Mesenchymal stem cell (in vitro differentiated cells and primary cell): Measurements from ENCODE around the gene NOP9.

ENCODE experiments used
- DNase-seq: peaks from one replicate; pipeline ENCODE4 v3.0.0-alpha.2; 2013
- H2AFZ ChIP-seq: one replicate; pipeline ENCODE4 v1.6.1; 2013; ENCODE audit warnings: low read depth, mild to moderate bottlenecking, control low read depth, inconsistent platforms, low read length, moderate library complexity
- H2AK5ac ChIP-seq: 2 replicates; pipeline ENCODE4 v1.6.1; 2013; ENCODE audit warnings: low read length, moderate library complexity, mild to moderate bottlenecking, inconsistent platforms; ENCODE audit not compliant: severe bottlenecking
- H2BK120ac ChIP-seq: one replicate; pipeline ENCODE4 v1.6.1; 2013; ENCODE audit warnings: low read depth, mild to moderate bottlenecking, inconsistent platforms, low read length, moderate library complexity
- H2BK12ac ChIP-seq, 2 experiments: one replicate each; pipeline ENCODE4 v1.6.1; 2013; ENCODE audit warnings: inconsistent platforms in 2 of 2, low read length in 2 of 2, mild to moderate bottlenecking in 2 of 2, moderate library complexity in 2 of 2, control low read depth in 1 of 2
- H2BK15ac ChIP-seq: one replicate; pipeline ENCODE4 v1.6.1; 2013; ENCODE audit warnings: mild to moderate bottlenecking, low read depth, inconsistent platforms; ENCODE audit not compliant: poor library complexity, severe bottlenecking
- H2BK5ac ChIP-seq: 2 replicates; pipeline ENCODE4 v1.6.1; 2013; ENCODE audit warnings: low read depth, mild to moderate bottlenecking, low read length, control low read depth, inconsistent platforms; ENCODE audit not compliant: poor library complexity, severe bottlenecking
- H3K14ac ChIP-seq, 2 experiments: one replicate each; pipeline ENCODE4 v1.6.1; 2013; ENCODE audit warnings: inconsistent platforms in 2 of 2, low read length in 2 of 2, control low read depth in 1 of 2, mild to moderate bottlenecking in 1 of 2, moderate library complexity in 1 of 2
- H3K18ac ChIP-seq, 2 experiments: one replicate each; pipeline ENCODE4 v1.6.1; 2013; ENCODE audit warnings: inconsistent platforms in 2 of 2, low read length in 2 of 2, control low read depth in 1 of 2, low read depth in 1 of 2, mild to moderate bottlenecking in 1 of 2
- H3K23ac ChIP-seq, 2 experiments: one replicate each; pipeline ENCODE4 v1.6.1; 2013; ENCODE audit warnings: inconsistent platforms in 2 of 2, low read length in 2 of 2, mild to moderate bottlenecking in 2 of 2, moderate library complexity in 2 of 2, control low read depth in 1 of 2
- H3K27ac ChIP-seq: 2 replicates; pipeline ENCODE4 v1.5.1; 2013; ENCODE audit warnings: mild to moderate bottlenecking, moderate library complexity, low read length, control low read depth, inconsistent platforms; ENCODE audit not compliant: poor library complexity, severe bottlenecking
- H3K27me3 ChIP-seq, 2 experiments: 2 replicates each; pipeline versions ENCODE4 v1.6.1 to v1.7.0; 2013; ENCODE audit warnings: low read length in 2 of 2, mild to moderate bottlenecking in 2 of 2, moderate library complexity in 2 of 2, control low read depth in 1 of 2, inconsistent platforms in 1 of 2; ENCODE audit not compliant: control insufficient read depth in 1 of 2, insufficient read depth in 1 of 2
- H3K36me3 ChIP-seq, 2 experiments: 2 replicates each; pipeline versions ENCODE4 v1.6.1 to v1.7.0; 2013; ENCODE audit warnings: low read length in 2 of 2, control low read depth in 1 of 2, inconsistent platforms in 1 of 2, low read depth in 1 of 2, mild to moderate bottlenecking in 1 of 2; ENCODE audit not compliant: insufficient read depth in 2 of 2, control insufficient read depth in 1 of 2
- H3K4ac ChIP-seq, 2 experiments: one replicate each; pipeline ENCODE4 v1.6.1; 2013; ENCODE audit warnings: inconsistent platforms in 2 of 2, low read length in 2 of 2, mild to moderate bottlenecking in 2 of 2, moderate library complexity in 2 of 2, control low read depth in 1 of 2, low read depth in 1 of 2
- H3K4me1 ChIP-seq: 2 replicates; pipeline ENCODE4 v1.6.1; 2013; ENCODE audit warnings: low read depth, low read length, control low read depth; ENCODE audit not compliant: control insufficient read depth, insufficient read depth
- H3K4me2 ChIP-seq: 2 replicates; pipeline ENCODE4 v1.6.1; 2013; ENCODE audit warnings: low read length, mild to moderate bottlenecking, inconsistent platforms; ENCODE audit not compliant: poor library complexity, severe bottlenecking
- H3K4me3 ChIP-seq, 2 experiments: 2 replicates each; pipeline versions ENCODE4 v1.5.1 to v1.7.0; 2013; ENCODE audit warnings: low read length in 2 of 2, mild to moderate bottlenecking in 2 of 2, control low read depth in 1 of 2, low read depth in 1 of 2; ENCODE audit not compliant: insufficient read depth in 1 of 2
- H3K79me1 ChIP-seq: replicated peaks from 2 replicates; pipeline ENCODE4 v1.6.1; 2013; ENCODE audit warnings: mild to moderate bottlenecking, control low read depth, low read length, inconsistent platforms; ENCODE audit not compliant: poor library complexity, severe bottlenecking
- H3K9ac ChIP-seq: 2 replicates; pipeline ENCODE4 v1.7.0; 2013; ENCODE audit warnings: mild to moderate bottlenecking, low read length, moderate library complexity
- H3K9me3 ChIP-seq: 2 replicates; pipeline ENCODE4 v1.7.0; 2013; ENCODE audit warnings: mild to moderate bottlenecking, low read length; ENCODE audit not compliant: control insufficient read depth
- H4K8ac ChIP-seq: one replicate; pipeline ENCODE4 v1.6.1; 2013; ENCODE audit warnings: inconsistent platforms, mild to moderate bottlenecking, low read length, moderate library complexity
- H4K91ac ChIP-seq: one replicate; pipeline ENCODE4 v1.6.1; 2013; ENCODE audit warnings: mild to moderate bottlenecking, low read length, inconsistent platforms
- WGBS: methylation state at CpG from one replicate; pipeline ENCODE4 v1.1.7; 2013; ENCODE audit warnings: mixed read lengths; 5-methylcytosine and 5-hydroxymethylcytosine counted together

Gene NOP9

GRCh38 chr14:24291446-24292117 lies 8.1 kb upstream of the NOP9 start:
- no peak overlapping the region for H3K14ac ChIP-seq
- no peak overlapping the region for H3K27ac ChIP-seq
- H3K27me3 ChIP-seq, result no peaks in the 10 kb centered on the region
- no peak for DNase-seq
- H3K36me3 ChIP-seq, result peaks cover 41 to 69% of the 10 kb centered on the region in 2 experiments
- WGBS, result 91% methylated on average over 3 of the region's 3 CpGs
- H3K18ac ChIP-seq, result no peak overlapping the region
- H3K4ac ChIP-seq, result no peak overlapping the region
- no peak overlapping the region for H2AK5ac ChIP-seq
- no peak overlapping the region for H3K4me2 ChIP-seq
- H4K91ac ChIP-seq, result no peak overlapping the region
- peaks cover 2% of the 10 kb centered on the region for H3K4me1 ChIP-seq
- H2BK120ac ChIP-seq, result no peak overlapping the region
- no peak overlapping the region for H2BK12ac ChIP-seq
- peaks cover 17% of the 10 kb centered on the region for H3K79me1 ChIP-seq
- H2BK15ac ChIP-seq, result no peak overlapping the region
- no peak overlapping the region for H4K8ac ChIP-seq
- H3K4me3 ChIP-seq, result no peak overlapping the region
- no peak overlapping the region for H2BK5ac ChIP-seq
- H3K9me3 ChIP-seq, result no peaks in the 10 kb centered on the region
- H2AFZ ChIP-seq, result no peak overlapping the region
- no peak overlapping the region for H3K23ac ChIP-seq
- no peak overlapping the region for H3K9ac ChIP-seq

DNA sequence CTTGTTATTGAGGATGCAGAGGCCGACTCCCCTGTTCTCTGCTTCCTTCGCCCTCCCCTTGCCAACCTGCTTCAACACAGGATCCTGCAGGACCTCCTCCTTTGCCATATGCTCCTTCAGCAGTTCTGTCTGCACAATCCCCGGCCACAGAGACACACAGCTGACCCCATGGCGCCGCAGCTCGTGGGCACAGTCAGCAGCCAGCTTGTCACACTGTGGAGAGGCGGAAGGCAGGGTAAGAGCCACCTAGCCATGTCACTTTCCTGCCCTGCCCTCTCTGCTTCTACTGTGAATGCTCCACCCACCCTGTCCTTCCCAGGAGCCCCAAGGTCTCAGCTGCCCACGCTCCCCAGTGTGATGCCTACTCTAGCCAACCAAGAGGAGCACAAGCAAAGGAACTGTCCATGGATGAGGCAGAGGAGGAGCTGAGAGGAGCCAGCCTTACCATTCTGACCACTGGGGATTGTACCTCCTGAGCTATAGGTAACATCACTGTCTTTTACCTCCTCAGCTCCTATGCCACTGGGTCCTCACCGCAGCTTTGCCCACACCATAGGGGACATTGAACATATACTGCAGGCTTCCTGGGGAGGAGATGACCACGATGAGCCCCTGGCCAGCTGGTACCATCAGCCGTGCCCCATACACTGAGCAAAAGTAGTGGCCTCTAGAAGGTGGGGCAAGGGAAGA lies 7.4 kb upstream of the NOP9 start:
- Histone ChIP-seq H2AK5ac (no peak overlapping the region), H2BK15ac (no peak overlapping the region), H3K9me3 (no peaks in the 10 kb centered on the region), H4K8ac (no peak overlapping the region), H3K9ac (no peak overlapping the region), H2BK12ac (no peak overlapping the region), H2BK120ac (no peak overlapping the region), H3K4me2 (no peak overlapping the region), H2BK5ac (no peak overlapping the region), H3K36me3 (peaks cover 41 to 69% of the 10 kb centered on the region in 2 experiments), H3K14ac (no peak overlapping the region), H4K91ac (no peak overlapping the region), H3K4me1 (peaks cover 4% of the 10 kb centered on the region), H3K4me3 (no peak overlapping the region), H3K27me3 (no peaks in the 10 kb centered on the region), H2AFZ (no peak overlapping the region), H3K23ac (no peak overlapping the region), H3K79me1 (peaks cover 14% of the 10 kb centered on the region), H3K18ac (no peak overlapping the region), H3K4ac (no peak overlapping the region), H3K27ac (no peak overlapping the region)
- WGBS, result 94% methylated on average over 11 of the region's 11 CpGs
- no peak for DNase-seq

GRCh38 chr14:24293525-24293924 lies 6.1 kb upstream of the NOP9 start:
- Histone ChIP-seq H4K91ac (no peak overlapping the region), H2BK15ac (no peak overlapping the region), H3K23ac (no peak overlapping the region), H3K9me3 (no peaks in the 10 kb centered on the region), H3K4ac (no peak overlapping the region), H2BK120ac (no peak overlapping the region), H3K14ac (no peak overlapping the region), H3K4me3 (no peak overlapping the region), H3K27ac (no peak overlapping the region), H3K79me1 (peaks cover 14% of the 10 kb centered on the region), H2BK5ac (no peak overlapping the region), H2BK12ac (no peak overlapping the region), H3K4me2 (no peak overlapping the region), H3K4me1 (peaks cover 5% of the 10 kb centered on the region), H3K27me3 (no peaks in the 10 kb centered on the region), H3K9ac (no peak overlapping the region), H3K36me3 (peaks cover 41 to 69% of the 10 kb centered on the region in 2 experiments), H2AFZ (no peak overlapping the region), H4K8ac (no peak overlapping the region), H2AK5ac (no peak overlapping the region), H3K18ac (no peak overlapping the region)
- no peak for DNase-seq
- 85% methylated on average over 1 of the region's 2 CpGs for WGBS

- no peak overlapping the region for H2AK5ac ChIP-seq
- no peak overlapping the region for H3K18ac ChIP-seq
- no peak overlapping the region for H2BK5ac ChIP-seq
- no peaks in the 10 kb centered on the region for H3K9me3 ChIP-seq
- H3K4me2 ChIP-seq, result no peak overlapping the region
- peaks cover 17% of the 10 kb centered on the region for H3K4me1 ChIP-seq
- H3K4me3 ChIP-seq, result peak overlapping the region in 1 of 2 experiments; percentile 15
- H3K4ac ChIP-seq, result no peak overlapping the region
- no peak overlapping the region for H2BK15ac ChIP-seq
- peaks cover 19% of the 10 kb centered on the region for H3K79me1 ChIP-seq
- H3K27ac ChIP-seq, result peak overlapping the region; percentile 3
- H4K91ac ChIP-seq, result no peak overlapping the region
- peak overlapping the region; percentile 65 for H3K9ac ChIP-seq
- H3K23ac ChIP-seq, result no peak overlapping the region
- no peak overlapping the region for H3K14ac ChIP-seq
- 62% methylated on average over 10 of the region's 12 CpGs for WGBS
- H4K8ac ChIP-seq, result peak overlapping the region; percentile 45
- H2AFZ ChIP-seq, result no peak overlapping the region
- peak overlapping the region; percentile 31 to 40 for H2BK12ac ChIP-seq
- H3K36me3 ChIP-seq, result peaks cover 20 to 48% of the 10 kb centered on the region in 2 experiments
- no peak overlapping the region for H2BK120ac ChIP-seq
- DNase-seq, result peak; percentile 96
- H3K27me3 ChIP-seq, result no peaks in the 10 kb centered on the region
These were observed 3.1 kb upstream of the NOP9 start for GRCh38 chr14:24296341-24297157.
